ENCODE data around the gene MEGF6. TPM values are rescaled to one million over a fixed set of nuclear protein-coding genes. Genes with fewer than 3 reads are reported as not detected.

The MEGF6 gene
- total and polyA plus RNA-seq, 2 experiments from 2014 or later: 11.6 to 21.9 TPM

GRCh38 chr1:3470650-3471355, 140.5 kb downstream of the MEGF6 start:
- peaks cover 14% of the 10 kb centered on the region for H3K4me1 ChIP-seq (ENCODE audit: insufficient read depth)
- H3K27ac ChIP-seq: peak overlapping the region; percentile 54
- no peak overlapping the region for H3K4me3 ChIP-seq
- H2AFZ ChIP-seq: no peak overlapping the region
- 89% methylated on average over 15 of the region's 22 CpGs for WGBS (ENCODE audit: low lambda C conversion rate, missing lambda C conversion rate)
- no peaks in the 10 kb centered on the region for H3K27me3 ChIP-seq
- no peaks in the 10 kb centered on the region for H3K36me3 ChIP-seq (replicated peaks; ENCODE audit: insufficient read depth, low read depth)
- H3K4me2 ChIP-seq: peak overlapping the region; percentile 46
- no peaks in the 10 kb centered on the region for H3K79me2 ChIP-seq
- no peaks in the 10 kb centered on the region for H3K9me3 ChIP-seq (ENCODE audit: low read depth)
- H4K20me1 ChIP-seq (ENCODE audit: insufficient read depth, poor library complexity, severe bottlenecking): no peaks in the 10 kb centered on the region
- DNase-seq (ENCODE audit: low spot score): no peak
- TF ChIP-seq EZH2 (IDR thresholded peaks at IDR 0.05; ENCODE audit: borderline replicate concordance): no peak
- H3K9me2 ChIP-seq (replicated peaks; ENCODE audit: insufficient read depth): no peaks in the 10 kb centered on the region

DNA sequence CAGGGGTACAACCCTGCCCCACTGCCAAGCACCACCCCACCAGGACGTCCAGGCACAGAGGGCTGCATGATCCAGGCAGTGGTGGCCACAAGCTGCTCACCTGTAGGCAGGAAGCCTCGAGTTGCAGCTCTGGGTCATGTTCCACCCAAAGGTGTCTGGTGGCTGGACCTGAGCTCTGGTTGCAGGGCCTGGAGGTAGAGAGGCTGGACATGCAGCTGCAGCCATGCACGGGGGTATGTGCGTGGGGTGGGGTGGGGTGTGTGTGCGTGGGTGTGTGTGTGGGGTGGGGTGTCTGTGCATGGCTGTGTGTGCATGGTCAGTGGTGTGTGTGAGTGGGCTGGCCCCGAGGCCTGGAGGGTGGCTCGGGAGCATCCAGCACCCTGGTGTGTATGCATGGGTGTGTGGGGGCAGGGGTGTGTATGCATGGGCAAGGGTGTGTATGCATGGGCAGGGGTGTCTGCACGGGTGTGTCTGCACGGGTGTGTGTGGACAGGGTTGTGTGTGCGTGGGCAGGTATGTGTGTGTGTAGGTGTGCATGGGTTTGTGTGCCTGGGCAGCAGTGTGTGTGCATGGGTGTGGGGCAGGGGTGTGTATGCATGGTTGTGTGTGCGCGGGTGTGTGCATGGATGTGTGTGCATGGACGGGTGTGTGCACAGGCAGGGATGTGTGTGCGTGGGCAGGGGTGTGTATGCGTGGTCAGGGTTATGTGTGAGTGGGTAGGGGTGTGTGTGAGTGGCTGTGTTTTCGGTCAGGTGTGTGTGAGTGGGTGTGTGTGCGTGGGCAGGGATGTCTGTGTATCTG, 141.3 kb downstream of the MEGF6 start:
- Histone ChIP-seq H3K79me2 (no peaks in the 10 kb centered on the region), H4K20me1 (ENCODE audit: insufficient read depth, poor library complexity, severe bottlenecking) (no peaks in the 10 kb centered on the region), H3K4me3 (no peak overlapping the region), H3K4me1 (ENCODE audit: insufficient read depth) (peaks cover 14% of the 10 kb centered on the region), H3K9me2 (replicated peaks; ENCODE audit: insufficient read depth) (no peaks in the 10 kb centered on the region), H3K9me3 (ENCODE audit: low read depth) (no peaks in the 10 kb centered on the region), H3K27ac (no peak overlapping the region), H3K27me3 (no peaks in the 10 kb centered on the region), H3K4me2 (no peak overlapping the region), H3K36me3 (replicated peaks; ENCODE audit: insufficient read depth, low read depth) (no peaks in the 10 kb centered on the region), H2AFZ (no peak overlapping the region)
- no peak for DNase-seq (ENCODE audit: low spot score)
- TF ChIP-seq CTCF (IDR thresholded peaks at IDR 0.05; ENCODE audit: poor library complexity) (no peak), EZH2 (IDR thresholded peaks at IDR 0.05; ENCODE audit: borderline replicate concordance) (no peak), EZH2phosphoT487 (IDR thresholded peaks at IDR 0.05; ENCODE audit: low read depth, severe bottlenecking, unreplicated experiment) (no peak)
- 91% methylated on average over 11 of the region's 17 CpGs for WGBS (ENCODE audit: low lambda C conversion rate, missing lambda C conversion rate)

DNA sequence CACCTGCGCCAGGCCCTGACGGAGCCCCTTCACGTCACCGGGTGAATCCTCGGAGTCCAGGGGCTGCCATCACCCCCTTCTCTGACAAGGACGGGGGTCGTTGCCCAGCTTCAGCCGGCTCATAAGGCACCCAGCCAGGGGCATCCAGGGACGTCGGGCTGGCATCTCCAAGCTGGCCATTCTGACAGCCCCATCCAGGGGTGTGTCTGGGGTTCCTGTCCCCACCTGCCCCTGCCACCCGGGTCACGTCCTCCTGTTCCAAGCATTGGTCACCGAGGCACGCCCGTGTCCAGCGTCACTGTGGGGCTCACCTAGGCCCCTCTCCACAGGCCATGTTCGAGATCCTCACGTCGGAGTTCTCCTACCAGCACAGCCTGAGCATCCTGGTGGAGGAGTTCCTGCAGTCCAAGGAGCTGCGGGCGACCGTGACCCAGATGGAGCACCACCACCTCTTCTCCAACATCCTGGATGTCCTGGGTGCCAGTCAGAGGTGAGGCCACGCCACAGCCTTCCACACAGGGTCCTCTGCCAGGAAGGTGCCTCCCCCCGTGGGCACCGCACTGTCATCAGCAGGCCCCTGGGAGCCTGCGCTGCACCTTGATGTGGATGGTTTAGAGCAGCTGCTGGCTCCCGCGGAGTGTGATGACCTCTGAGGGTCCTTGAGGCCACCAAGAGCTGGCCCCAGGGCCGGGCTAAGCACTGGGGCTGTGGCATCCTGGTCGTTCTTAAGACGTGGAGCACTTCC, 142.0 kb downstream of the MEGF6 start:
- H3K4me2 ChIP-seq: no peak overlapping the region
- no peaks in the 10 kb centered on the region for H4K20me1 ChIP-seq (ENCODE audit: insufficient read depth, poor library complexity, severe bottlenecking)
- H3K4me3 ChIP-seq: no peak overlapping the region
- no peaks in the 10 kb centered on the region for H3K79me2 ChIP-seq
- peaks cover 14% of the 10 kb centered on the region for H3K4me1 ChIP-seq (ENCODE audit: insufficient read depth)
- H3K9me2 ChIP-seq (replicated peaks; ENCODE audit: insufficient read depth): no peaks in the 10 kb centered on the region
- H2AFZ ChIP-seq: no peak overlapping the region
- no peak for TF ChIP-seq EZH2phosphoT487 (IDR thresholded peaks at IDR 0.05; ENCODE audit: low read depth, severe bottlenecking, unreplicated experiment)
- TF ChIP-seq EZH2 (IDR thresholded peaks at IDR 0.05; ENCODE audit: borderline replicate concordance): no peak
- TF ChIP-seq CTCF (IDR thresholded peaks at IDR 0.05; ENCODE audit: poor library complexity): no peak
- no peak for DNase-seq (ENCODE audit: low spot score)
- no peaks in the 10 kb centered on the region for H3K9me3 ChIP-seq (ENCODE audit: low read depth)
- H3K36me3 ChIP-seq (replicated peaks; ENCODE audit: insufficient read depth, low read depth): no peaks in the 10 kb centered on the region
- H3K27me3 ChIP-seq: no peaks in the 10 kb centered on the region
- no peak overlapping the region for H3K27ac ChIP-seq
- WGBS (ENCODE audit: low lambda C conversion rate, missing lambda C conversion rate): 96% methylated on average over 30 of the region's 31 CpGs

Measured in hepatocyte (in vitro differentiated cells).